ENCODE measurements around the gene DHX58. TPM values are rescaled to one million over a fixed set of nuclear protein-coding genes. Genes with fewer than 3 reads are reported as not detected.

The DHX58 gene
- total RNA-seq, 6 experiments from 2014 or later, result 4.0 to 5.3 (median 4.2) TPM

DNA sequence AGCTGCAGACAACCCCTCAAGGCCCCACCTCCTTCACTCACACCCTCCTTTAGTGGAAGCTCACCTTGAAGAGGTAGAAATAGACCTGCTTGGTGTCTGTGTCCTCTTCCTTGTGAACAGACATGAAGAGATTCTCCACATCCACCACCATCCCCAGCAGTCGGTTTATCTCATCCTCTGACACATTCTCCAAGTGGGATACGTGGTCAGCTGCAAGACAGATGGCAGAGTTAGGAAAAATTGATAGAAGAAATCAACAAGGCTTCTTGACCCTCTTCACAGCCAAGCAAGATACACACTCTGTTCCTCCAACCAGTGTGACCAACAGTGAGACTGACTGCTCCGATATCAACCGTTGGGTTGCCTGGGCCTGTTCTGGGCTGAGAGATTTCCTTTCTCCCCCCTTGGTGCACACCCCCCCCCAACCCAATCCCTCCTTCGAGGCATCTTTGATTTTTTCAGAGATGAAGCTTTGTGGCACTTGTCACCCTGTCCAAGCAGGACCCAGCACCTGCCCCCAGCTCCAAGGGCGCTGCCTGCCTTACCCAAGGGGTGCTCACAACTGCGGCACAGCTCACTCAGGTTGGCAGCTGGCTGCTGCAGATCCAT, 7.8 kb upstream of the DHX58 start:
- peaks cover 29% of the 10 kb centered on the region for H3K4me1 Mint-ChIP-seq (ENCODE audit: low read depth)
- peak overlapping the region; percentile 53 for H3K27ac Mint-ChIP-seq
- H3K36me3 Mint-ChIP-seq (ENCODE audit: low read depth), result peaks cover 19% of the 10 kb centered on the region
- H3K27me3 Mint-ChIP-seq (ENCODE audit: insufficient read depth), result peaks cover 5% of the 10 kb centered on the region
- no peaks in the 10 kb centered on the region for H3K9me3 Mint-ChIP-seq
- DNase-seq, result no peak
- H3K4me3 Mint-ChIP-seq, result peak overlapping the region; percentile 76
- no peak for TF ChIP-seq CTCF (IDR thresholded peaks at IDR 0.05)

- H3K9me3 Mint-ChIP-seq, result no peaks in the 10 kb centered on the region
- H3K4me3 Mint-ChIP-seq, result no peak overlapping the region
These were observed 6.8 kb upstream of the DHX58 start for GRCh38 chr17:42119301-42119700.

GRCh38 chr17:42118545-42118944, 6.0 kb upstream of the DHX58 start:
- no peak overlapping the region; the same call in 1 of the 2 replicates for H3K27ac Mint-ChIP-seq
- TF ChIP-seq CTCF (IDR thresholded peaks at IDR 0.05), result peak; percentile 72
- peaks cover 5% of the 10 kb centered on the region for H3K27me3 Mint-ChIP-seq (ENCODE audit: insufficient read depth)
- no peaks in the 10 kb centered on the region for H3K9me3 Mint-ChIP-seq
- H3K36me3 Mint-ChIP-seq (ENCODE audit: low read depth), result peaks cover 13% of the 10 kb centered on the region
- no peak overlapping the region for H3K4me3 Mint-ChIP-seq
- peaks cover 29% of the 10 kb centered on the region for H3K4me1 Mint-ChIP-seq (ENCODE audit: low read depth)
- DNase-seq, result no peak

More at GRCh38 chr17:42119301-42119700, 6.8 kb upstream of the DHX58 start:
- TF ChIP-seq CTCF (IDR thresholded peaks at IDR 0.05), result no peak
- Mint-ChIP-seq H3K36me3 (ENCODE audit: low read depth) (peaks cover 14% of the 10 kb centered on the region), H3K27me3 (ENCODE audit: insufficient read depth) (peaks cover 5% of the 10 kb centered on the region), H3K27ac (no peak overlapping the region; the same call in 1 of the 2 replicates), H3K4me1 (ENCODE audit: low read depth) (peaks cover 29% of the 10 kb centered on the region)
- DNase-seq, result no peak

- TF ChIP-seq CTCF (IDR thresholded peaks at IDR 0.05), result no peak
- peaks cover 5% of the 10 kb centered on the region for H3K27me3 Mint-ChIP-seq (ENCODE audit: insufficient read depth)
- H3K4me3 Mint-ChIP-seq, result no peak overlapping the region
- no peak overlapping the region for H3K27ac Mint-ChIP-seq
- no peak for DNase-seq
- H3K9me3 Mint-ChIP-seq, result no peaks in the 10 kb centered on the region
- peaks cover 10% of the 10 kb centered on the region for H3K36me3 Mint-ChIP-seq (ENCODE audit: low read depth)
- H3K4me1 Mint-ChIP-seq (ENCODE audit: low read depth), result peaks cover 29% of the 10 kb centered on the region
These were observed 5.6 kb upstream of the DHX58 start for GRCh38 chr17:42118126-42118510.

DNA sequence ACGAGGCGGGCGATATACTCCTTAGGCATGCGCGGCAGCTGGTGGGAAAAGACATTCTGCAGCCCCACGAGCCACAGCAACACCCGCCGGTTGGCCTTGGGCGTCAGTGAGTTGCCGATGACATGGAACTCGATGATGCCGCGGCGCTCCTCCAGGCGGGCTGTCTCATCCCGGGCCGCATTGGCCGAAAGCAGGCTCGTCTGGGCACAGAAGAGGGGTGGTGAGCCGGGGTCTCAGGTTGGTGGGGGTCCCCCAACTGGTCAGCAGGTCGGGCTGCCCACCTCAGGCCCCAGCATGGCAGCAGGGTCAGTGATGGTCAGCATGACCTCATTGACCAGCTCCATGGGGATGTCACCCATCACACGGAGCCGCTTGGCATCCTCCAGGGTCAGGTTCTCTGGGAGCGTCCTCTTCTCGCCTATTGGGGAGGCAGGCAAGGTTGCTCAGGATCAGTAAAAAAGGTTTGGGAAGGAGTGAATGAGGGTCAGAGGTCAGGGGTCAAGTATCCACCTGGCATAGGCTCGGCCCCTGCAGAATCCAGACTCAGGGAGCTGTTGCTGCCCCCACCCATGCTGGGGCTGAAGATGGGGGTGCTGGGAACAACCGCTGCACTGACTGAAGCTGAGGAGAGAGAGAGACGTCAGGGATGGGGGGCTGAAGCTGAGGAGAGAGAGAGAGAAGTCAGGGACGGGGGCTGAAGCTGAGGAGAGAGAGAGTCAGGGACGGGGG, 5.0 kb upstream of the DHX58 start:
- no peak overlapping the region for H3K4me3 Mint-ChIP-seq
- TF ChIP-seq CTCF (IDR thresholded peaks at IDR 0.05), result no peak
- H3K9me3 Mint-ChIP-seq, result no peaks in the 10 kb centered on the region
- H3K4me1 Mint-ChIP-seq (ENCODE audit: low read depth), result peaks cover 32% of the 10 kb centered on the region
- H3K36me3 Mint-ChIP-seq (ENCODE audit: low read depth), result peaks cover 9% of the 10 kb centered on the region
- no peak overlapping the region for H3K27ac Mint-ChIP-seq
- peaks cover 5% of the 10 kb centered on the region for H3K27me3 Mint-ChIP-seq (ENCODE audit: insufficient read depth)
- no peak for DNase-seq
